OCI-LY1 (cell line): Measurements from ENCODE around the gene PCYT1A.

Experiments
- H2AFZ ChIP-seq: fragments of 200-600 bp; sonication (generic), shearing (Covaris generic); 2 replicates; pipeline ENCODE4 v1.6.0; 2014; ENCODE audit warnings: antibody characterized with exemption, mild to moderate bottlenecking, low read length
- H3F3A ChIP-seq: fragments of 200-600 bp; sonication (generic), shearing (Covaris generic); 2 replicates; pipeline ENCODE4 v1.6.0; 2014; ENCODE audit warnings: mild to moderate bottlenecking, antibody characterized with exemption, low read length, moderate library complexity; ENCODE audit not compliant: insufficient read depth
- H3K27ac ChIP-seq: fragments of 200-600 bp; sonication (generic); 2 replicates; pipeline ENCODE4 v1.5.1; 2014; ENCODE audit warnings: low read length, mixed run types, mild to moderate bottlenecking, low read depth; ENCODE audit not compliant: poor library complexity, severe bottlenecking
- H3K27me3 ChIP-seq: fragments of 200-600 bp; sonication (generic); 2 replicates; pipeline ENCODE4 v1.6.0; 2014; ENCODE audit warnings: antibody characterized with exemption, mild to moderate bottlenecking, low read length, moderate library complexity; ENCODE audit not compliant: insufficient read depth
- H3K36me3 ChIP-seq: fragments of 200-600 bp; sonication (generic); 2 replicates; pipeline ENCODE4 v1.6.1; 2014; ENCODE audit warnings: mild to moderate bottlenecking, antibody characterized with exemption, low read length, moderate library complexity, mixed read lengths; ENCODE audit not compliant: insufficient read depth
- H3K4me1 ChIP-seq: fragments of 200-600 bp; sonication (generic); 2 replicates; pipeline ENCODE4 v1.5.1; 2014; ENCODE audit warnings: mild to moderate bottlenecking, low read length, moderate library complexity; ENCODE audit not compliant: insufficient read depth, severe bottlenecking
- H3K4me2 ChIP-seq: fragments of 200-600 bp; sonication (generic), shearing (Covaris generic); 2 replicates; pipeline ENCODE4 v1.6.1; 2014; ENCODE audit warnings: low read length
- H3K4me3 ChIP-seq: fragments of 200-600 bp; sonication (generic); 2 replicates; pipeline ENCODE4 v1.5.1; 2014; ENCODE audit warnings: low read length, low read depth, mild to moderate bottlenecking, mixed read lengths; ENCODE audit not compliant: poor library complexity, severe bottlenecking
- H3K79me2 ChIP-seq: fragments of 200-600 bp; shearing (Covaris generic); 2 replicates; pipeline ENCODE4 v1.6.1; 2016; ENCODE audit warnings: mixed run types, low read length, mixed read lengths; ENCODE audit not compliant: insufficient read depth
- H3K9ac ChIP-seq: fragments of 200-600 bp; sonication (generic), shearing (Covaris generic); 2 replicates; pipeline ENCODE4 v1.6.1; 2014; ENCODE audit warnings: mild to moderate bottlenecking, low read length, mixed read lengths
- H3K9me2 ChIP-seq: fragments of 200-600 bp; sonication (generic), shearing (Covaris generic); 2 replicates; pipeline ENCODE4 v1.6.1; 2014; ENCODE audit warnings: low read depth, mild to moderate bottlenecking, low read length, mixed read lengths
- H3K9me3 ChIP-seq: fragments of 200-600 bp; shearing (Covaris generic); 2 replicates; pipeline ENCODE4 v1.6.1; 2014; ENCODE audit warnings: low read length, mixed read lengths
- H4K20me1 ChIP-seq: fragments of 200-600 bp; sonication (generic), shearing (Covaris generic); 2 replicates; pipeline ENCODE4 v1.6.0; 2016; ENCODE audit warnings: mild to moderate bottlenecking, low read length; ENCODE audit not compliant: insufficient read depth
- EZH2 ChIP-seq: fragments of 200-600 bp; sonication (generic), shearing (Covaris generic); IDR thresholded peaks from 2 replicates; pipeline ENCODE4 v1.8.0; 2017; ENCODE audit warnings: borderline replicate concordance, mixed run types, mild to moderate bottlenecking, antibody characterized with exemption, low read length, moderate library complexity, mixed read lengths
- TF ChIP-seq, protein P1 (sequence below): fragments of 200-600 bp; sonication (generic), shearing (Covaris generic); IDR thresholded peaks from 2 replicates; pipeline ENCODE4 v1.5.1; 2017; ENCODE audit warnings: mild to moderate bottlenecking, antibody characterized with exemption, low read length, moderate library complexity, mixed read lengths

The PCYT1A gene

DNA sequence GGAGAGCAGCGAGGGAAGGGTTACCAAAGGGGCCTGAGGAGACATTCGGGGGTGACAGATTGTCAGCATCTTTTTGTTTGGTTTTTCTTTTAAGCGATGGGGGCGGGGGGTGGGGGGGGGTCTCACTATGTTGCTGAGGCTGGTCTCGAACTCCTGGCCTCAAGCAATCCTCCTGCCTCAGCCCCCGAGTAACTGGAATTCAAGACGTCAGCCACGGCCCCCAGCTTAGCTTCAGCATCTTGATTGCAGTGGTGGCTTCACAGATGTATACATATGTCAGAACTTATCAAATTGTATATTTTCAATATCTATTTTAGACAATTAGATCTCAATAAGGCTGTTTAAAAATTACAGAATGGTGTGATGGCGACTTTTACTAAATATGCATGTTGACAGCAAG, 107.2 kb downstream of the PCYT1A start:
- H3K27ac ChIP-seq = no peak overlapping the region

More for the DNA sequence above, 107.2 kb downstream of the PCYT1A start:
- H2AFZ ChIP-seq = no peak overlapping the region
- no peaks in the 10 kb centered on the region for H3F3A ChIP-seq
- no peak overlapping the region for H3K9ac ChIP-seq
- peaks cover 9% of the 10 kb centered on the region for H3K4me1 ChIP-seq
- no peaks in the 10 kb centered on the region for H3K9me2 ChIP-seq
- TF ChIP-seq EZH2 = no peak
- TF ChIP-seq, protein P1, sequence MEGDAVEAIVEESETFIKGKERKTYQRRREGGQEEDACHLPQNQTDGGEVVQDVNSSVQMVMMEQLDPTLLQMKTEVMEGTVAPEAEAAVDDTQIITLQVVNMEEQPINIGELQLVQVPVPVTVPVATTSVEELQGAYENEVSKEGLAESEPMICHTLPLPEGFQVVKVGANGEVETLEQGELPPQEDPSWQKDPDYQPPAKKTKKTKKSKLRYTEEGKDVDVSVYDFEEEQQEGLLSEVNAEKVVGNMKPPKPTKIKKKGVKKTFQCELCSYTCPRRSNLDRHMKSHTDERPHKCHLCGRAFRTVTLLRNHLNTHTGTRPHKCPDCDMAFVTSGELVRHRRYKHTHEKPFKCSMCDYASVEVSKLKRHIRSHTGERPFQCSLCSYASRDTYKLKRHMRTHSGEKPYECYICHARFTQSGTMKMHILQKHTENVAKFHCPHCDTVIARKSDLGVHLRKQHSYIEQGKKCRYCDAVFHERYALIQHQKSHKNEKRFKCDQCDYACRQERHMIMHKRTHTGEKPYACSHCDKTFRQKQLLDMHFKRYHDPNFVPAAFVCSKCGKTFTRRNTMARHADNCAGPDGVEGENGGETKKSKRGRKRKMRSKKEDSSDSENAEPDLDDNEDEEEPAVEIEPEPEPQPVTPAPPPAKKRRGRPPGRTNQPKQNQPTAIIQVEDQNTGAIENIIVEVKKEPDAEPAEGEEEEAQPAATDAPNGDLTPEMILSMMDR = no peak
- no peaks in the 10 kb centered on the region for H3K79me2 ChIP-seq
- H3K4me2 ChIP-seq = peak overlapping the region; percentile 7; the same call in 1 of the 2 replicates
- no peak overlapping the region for H3K4me3 ChIP-seq
- no peaks in the 10 kb centered on the region for H3K27me3 ChIP-seq
- H3K9me3 ChIP-seq = no peaks in the 10 kb centered on the region
- no peaks in the 10 kb centered on the region for H4K20me1 ChIP-seq
- H3K36me3 ChIP-seq = no peaks in the 10 kb centered on the region
